B cell (primary cell): ENCODE measurements around the gene WFDC1.

Experiments used
- CTCF ChIP-seq: fragments of 200-600 bp; IDR thresholded peaks from one replicate; pipeline ENCODE4 v1.8.0; 2022; ENCODE audit warnings: antibody characterized with exemption, mild to moderate bottlenecking
- EZH2 ChIP-seq: IDR thresholded peaks from 2 replicates; pipeline ENCODE4 v1.6.1; 2012; ENCODE audit warnings: borderline replicate concordance, low read depth, mild to moderate bottlenecking, moderate library complexity, low read length; ENCODE audit not compliant: insufficient read depth, poor library complexity, severe bottlenecking

DNA sequence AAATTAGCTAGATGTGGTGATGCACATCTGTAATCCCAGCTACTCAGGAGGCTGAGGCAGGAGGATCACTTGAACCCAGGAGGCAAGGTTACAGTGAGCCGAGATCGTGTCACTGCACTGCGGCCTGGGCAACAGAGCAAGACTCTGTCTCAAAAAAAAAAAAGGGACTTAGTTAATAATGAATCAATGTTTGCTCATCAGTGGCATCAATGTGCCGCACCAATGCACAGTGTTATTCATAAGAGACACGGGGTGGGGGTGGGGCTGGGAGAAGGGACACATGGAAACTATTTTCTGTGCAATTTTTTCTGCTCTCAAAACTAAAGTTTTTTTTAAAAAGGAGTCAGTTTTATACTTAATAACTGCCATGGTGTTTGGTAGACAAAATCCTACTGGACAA lies 66.9 kb downstream of the WFDC1 start:
- TF ChIP-seq CTCF (no peak), EZH2 (no peak)
